Activated CD4-positive, alpha-beta T cell treated with anti-CD3 and anti-CD28 coated beads for 24 hours (primary cell): ENCODE measurements around the gene APOM.

Experiments used
- DNase-seq, 2 donors: peaks; one replicate each; pipeline ENCODE4 v3.0.0-alpha.2; 2020; ENCODE audit warnings: low read depth in 2 of 2

The APOM gene

DNA sequence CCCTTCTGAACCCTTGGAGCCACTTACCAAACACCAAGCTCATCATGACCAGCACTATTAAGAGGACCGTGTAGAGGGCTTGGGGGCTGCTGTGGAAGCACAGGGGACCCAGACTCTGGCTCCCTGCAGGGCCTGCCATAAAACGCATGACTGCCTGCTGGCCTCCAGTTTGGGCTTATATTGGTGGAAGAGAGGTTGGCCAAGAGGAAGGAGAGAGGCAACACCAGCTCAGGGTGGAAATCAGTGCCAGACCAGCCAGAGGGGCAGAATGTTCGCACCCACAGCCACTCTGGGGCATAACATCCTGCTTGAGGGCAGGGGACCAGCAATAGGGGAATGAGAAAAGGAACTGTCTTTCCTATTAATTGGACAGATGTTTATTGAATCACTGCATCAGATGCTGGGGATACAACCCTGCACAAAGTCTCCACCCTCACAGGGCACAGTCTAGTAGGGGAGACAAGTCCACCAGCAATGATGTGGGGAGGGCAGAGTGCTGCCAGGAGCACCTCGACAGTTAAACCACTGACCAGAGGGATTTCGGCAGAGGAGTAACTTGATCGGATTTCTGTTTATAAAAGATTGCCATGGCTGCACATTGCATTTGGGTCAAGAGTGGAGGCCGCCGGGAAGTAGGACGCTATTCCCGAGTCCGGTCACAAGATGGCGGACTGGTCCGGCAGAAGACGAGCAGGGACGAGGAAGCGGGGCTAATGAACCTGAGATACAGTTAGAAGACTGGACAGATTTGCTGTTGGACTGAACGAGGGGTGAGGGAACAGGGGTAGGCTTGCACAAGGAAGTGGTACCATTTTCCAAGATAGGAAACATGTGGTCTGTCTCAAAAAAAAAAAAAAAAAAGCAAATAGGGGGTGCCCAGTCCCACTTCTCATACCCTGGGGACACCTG is 24.8 kb downstream of the APOM start, which contains the start of gene LY6G5C:
Gene LY6G5C, minus strand, starts transcription at position 842 of the 909 bp plus-strand sequence. Its CDS starts 694 bp downstream, at position 148.
- DNase-seq, result peak; percentile 44 to 52

DNA sequence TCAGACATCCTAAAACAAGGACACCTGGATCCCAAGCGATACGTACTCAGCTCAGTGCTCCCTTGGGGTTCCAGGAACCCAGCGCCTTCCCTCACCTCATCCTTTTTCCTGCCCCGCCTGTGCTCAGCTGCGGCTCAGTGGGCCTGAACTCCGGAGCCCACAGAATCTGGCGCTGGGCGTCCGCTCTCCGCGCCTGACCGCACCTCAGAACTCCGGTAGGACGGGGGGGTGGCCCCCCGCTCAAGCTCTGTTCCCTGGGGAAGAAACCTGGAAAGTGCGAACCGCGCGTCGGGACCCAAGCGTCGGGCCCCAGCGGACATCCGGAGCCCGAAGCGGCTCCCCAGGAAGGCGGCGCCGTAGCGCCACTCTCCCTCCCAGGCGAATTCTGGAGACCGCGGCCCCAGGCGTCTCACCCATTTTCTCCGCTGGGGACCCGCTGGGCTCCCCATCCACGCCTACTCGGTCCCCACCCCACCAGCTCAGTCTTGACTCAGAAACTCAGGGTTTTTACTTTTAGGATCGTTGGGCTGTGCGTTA is 25.5 kb downstream of the APOM start:
- DNase-seq, result peak; percentile 17 to 37

DNA sequence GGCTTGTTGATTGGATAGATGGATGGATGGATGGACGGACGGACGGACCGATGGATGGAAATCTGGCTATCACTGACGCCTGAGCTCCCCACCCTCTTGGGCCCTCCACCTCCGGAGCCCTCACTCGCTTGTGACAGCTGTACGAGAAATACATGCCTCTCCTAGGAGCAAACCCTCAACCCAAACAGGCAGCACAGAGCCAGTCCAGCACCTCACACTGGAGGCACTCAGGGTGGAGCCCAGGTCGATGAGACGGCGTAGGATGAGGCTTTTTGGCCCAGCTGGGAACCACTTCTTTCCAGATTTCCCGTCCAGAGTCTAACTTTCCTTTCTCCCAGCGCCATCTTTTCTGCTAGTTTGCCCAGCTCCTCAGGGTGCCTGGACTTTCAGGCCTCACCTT is 27.9 kb downstream of the APOM start:
- DNase-seq, result no peak

DNA sequence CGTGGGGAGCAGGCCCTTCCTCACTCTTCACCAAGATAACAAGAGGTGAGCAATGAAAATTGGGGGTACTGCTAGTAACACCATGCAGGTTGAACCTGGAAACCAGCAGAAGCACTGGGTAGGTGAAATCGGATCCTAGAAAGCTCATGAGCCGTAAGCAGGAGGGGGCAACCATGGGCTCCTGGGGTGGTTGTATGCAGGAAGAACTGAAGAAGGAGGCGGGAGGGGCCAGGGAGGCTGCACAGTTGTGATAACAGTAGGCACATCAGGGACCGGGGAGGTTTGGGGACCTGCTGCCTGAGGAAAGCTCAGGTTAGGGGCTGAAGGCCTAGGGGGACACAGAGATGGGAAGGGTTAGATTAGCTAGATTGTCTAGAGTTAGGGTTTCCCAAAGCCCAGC is 30.8 kb downstream of the APOM start:
- DNase-seq, result no peak

DNA sequence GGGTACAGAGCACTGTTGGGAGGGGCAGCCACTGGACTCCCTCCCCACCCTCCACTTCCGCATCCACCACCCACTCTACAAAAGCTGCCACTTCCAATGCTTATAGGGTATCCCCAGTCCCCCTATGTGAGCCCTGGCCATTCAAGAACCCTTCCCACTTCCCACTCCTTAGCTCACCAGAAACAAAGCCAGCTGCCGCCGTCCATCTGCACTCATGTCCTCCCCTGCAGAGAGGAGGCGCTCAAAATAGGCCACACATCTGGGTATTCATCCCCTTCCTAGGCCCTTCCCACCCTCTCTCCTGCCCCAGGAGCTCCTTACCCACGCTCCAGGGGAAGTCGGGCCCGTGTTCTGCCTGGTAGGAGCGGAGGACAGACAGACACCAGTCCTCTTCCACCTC is 31.6 kb downstream of the APOM start:
- DNase-seq, result no peak

DNA sequence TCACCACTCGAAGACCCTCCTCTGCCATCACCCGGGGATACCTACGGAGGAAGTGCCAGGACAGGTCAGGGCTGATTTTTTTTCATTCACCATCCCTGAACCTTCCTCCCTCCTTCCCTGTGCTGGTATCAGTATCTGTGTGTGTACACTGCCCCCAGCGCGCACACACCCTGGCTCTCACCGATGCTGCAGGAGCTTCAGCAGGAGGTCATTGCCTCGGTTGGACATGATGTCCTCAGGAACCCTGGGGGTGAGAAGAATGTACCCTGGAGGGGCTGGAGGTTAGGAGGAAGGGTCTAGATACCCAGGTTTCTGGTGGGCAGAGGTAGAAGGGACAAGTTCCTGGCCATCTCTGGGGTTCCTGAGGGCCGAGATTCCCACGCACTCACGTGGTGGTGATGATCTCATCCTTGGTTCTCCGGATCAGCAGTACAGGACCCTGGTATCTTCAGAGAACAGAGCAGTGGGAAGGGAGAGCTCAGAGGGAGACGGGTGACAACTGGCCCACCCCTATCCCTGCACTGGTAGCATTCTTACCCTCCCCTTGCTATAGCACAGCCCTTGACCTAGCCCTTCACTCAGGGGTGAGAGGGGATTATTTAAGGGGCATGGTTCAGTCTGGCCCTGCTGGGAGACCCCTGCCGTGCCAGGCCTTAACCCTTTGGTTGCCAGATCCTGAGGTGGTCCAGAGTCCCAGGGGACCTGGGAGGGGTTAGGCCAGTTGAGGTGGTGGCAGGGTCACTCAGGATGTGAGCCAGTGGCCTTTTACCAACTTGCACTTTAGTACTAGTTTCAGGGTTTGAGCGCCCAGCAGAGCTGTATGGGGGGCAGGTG is 32.4 kb downstream of the APOM start:
- DNase-seq, result no peak

DNA sequence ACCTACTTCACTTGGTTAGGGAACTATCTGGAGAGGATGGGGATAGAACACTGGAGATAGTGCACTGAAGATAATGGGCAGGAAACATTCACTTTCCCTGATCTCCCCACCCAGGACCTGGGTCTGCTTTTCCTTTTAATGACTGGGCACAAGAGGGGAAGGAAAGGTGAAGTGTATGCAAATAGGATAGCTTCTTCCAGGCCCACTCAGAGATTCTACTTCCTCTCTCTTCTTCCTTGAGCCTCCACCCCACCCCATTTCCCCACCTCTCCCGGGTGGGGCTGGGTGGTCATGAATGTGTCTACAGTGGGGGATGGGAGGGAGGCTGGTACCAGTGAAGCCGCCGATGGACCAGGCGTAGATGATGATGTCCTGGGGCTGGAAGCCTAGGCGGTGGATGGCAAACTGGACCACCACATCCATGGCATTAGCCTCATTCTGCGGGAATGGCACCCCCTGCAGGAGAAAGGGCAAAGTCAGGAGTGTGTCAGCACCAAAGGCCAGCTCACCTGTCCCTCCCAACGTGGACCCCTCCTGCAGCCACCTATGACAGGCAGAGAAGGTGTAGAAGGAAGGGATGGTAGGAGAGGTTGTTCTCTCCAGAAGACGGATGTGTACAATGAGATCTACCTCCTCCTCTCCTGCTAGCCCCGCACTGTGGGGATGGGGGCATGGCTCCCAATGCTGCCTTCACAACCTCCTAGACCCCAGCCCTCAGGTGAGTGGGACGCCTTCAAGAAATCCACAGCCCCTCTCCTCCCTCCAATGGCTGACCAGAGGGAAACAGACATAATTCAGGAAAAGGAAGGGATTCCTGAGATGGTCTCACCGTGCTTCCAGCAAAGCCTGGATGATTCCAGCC is 33.8 kb downstream of the APOM start:
- DNase-seq, result no peak

DNA sequence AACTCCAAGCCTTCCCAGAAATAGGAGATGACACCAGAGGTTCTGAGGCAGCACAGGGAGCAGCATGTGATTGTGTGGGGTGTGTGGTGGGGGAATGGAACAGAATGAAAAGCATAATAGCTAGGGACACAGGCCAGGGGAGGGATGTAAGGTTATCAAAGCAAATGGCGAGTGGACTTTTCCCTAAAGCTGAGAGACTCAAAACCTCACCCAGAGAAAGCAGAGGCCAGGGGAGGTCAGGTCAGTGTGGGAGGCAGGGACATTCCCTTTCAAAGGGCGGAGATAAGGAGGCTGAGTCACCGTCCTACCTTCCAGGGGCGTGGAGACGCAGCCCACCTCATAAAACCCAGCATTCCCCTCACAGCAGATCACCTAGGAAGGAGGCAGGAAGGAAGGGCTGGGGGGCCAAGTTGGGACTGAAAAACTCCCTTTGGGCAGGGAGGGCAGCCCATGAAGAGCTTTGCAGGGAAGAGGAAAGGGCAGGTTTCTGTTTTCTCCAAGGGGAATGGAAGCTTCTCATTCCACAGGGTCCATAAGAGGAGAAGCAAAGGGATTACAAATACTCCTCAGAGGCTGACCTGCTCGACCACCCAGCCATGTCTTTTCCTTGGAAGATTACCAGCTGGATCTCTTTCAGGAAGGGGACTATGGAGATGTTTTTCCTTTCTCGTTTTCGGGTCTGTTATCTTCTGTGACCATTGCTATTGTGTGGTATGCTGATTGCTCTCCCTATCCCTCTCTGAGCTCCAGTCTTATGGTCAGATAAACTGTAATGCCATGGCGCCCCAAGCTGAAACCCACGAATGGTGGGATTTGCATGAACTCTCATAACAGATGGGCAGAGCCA is 34.8 kb downstream of the APOM start:
- DNase-seq, result no peak

DNA sequence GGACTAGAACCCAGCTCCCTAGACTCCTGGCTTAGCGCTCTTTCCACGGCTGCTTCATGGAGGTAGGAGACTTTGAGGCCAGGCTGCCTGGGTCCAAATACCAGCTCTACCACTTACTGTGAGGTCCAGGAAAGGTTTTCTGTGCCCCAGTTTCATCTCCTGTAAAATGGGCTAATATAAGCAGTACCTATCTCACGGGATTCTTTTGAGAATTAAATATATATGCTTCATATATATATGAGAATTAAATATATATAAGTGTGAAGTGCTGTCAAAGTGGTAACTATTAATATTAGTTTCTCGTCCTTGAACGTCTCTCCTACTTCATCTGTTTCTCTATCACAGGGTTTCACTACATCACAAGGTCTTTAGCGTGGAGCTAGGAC is 35.4 kb downstream of the APOM start:
- no peak for DNase-seq

DNA sequence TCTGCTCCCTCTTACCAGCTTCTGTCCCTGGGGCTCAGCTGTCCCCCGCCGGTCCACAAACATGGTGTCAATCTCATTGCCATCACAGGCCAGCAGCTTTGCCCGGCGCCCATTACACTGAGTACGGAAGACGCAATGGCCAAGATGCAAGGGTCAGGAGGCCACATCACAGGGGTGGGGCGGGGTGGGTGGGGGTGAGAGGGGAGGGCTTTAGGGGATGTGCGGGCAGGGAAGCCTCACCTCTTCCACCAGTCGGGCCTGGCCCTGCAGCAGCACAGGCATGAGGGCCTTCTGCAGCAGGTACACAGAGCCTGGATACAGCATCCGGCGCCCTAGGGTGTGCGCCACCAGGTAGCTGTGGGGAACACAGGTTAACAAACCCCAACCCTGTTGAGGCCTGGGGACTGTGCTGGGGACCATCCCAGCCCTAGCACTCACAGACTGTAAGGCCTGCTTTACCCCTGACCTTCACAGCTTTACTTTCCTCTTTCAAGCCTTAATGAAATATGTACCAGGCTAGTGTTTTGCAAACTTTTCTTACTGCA is 35.9 kb downstream of the APOM start:
- no peak for DNase-seq

DNA sequence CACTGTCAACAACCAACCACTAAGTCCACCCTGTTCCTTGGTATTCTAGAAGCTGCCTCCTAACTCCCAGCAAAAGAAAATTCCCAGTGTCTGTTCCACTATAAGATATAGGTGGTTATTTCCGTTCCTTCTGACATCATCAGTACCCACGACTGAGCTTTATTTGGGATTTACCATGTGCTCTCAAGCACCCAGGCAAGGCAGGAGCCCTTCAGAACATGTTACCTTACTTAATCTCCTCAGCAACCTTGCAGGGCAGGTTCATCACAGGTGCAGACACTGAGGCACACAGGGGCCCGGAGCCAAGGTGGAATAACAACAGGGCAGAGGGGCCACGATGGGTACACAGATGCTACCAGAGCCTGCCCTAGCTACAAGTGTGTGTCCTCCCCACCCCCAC is 36.7 kb downstream of the APOM start:
- DNase-seq, result no peak

DNA sequence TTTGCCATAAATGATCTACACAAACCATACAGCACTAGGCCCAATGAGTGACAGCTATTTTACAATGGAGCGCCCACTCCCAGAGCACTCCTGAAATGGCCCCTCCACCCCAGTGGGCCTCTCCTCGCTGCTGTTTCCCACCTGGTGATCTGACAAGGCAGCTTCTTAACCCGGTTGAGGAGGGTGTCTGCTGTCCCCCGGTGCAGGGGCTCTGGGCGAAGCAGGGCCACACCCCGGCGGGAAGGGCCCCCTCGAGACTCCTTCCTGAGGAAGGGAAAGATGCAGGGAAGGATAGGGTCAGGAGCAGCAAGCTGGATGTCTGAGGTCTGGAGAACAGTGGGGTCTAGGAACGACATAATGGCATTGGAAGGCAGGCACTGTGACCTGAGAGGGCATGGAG is 37.2 kb downstream of the APOM start:
- no peak for DNase-seq

DNA sequence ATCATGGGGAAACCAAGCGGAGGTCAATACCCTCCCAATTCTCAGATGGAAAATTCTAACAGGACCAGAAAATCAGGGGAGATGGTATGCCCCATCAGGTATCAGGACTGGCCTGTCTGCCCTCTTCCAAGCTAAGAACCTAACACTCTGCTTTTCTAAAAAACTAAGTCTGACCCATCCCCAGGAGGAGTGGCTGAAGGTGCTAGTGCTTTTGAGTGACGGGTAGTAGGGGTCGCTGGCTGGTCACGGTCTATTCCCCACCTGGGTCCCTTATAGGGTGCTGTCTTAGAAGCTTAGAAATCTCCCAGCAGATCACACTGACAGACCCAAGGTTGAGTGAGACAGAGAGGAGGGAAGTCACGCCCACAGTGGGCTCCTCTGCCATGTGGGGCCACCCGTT is 37.8 kb downstream of the APOM start:
- DNase-seq, result no peak

DNA sequence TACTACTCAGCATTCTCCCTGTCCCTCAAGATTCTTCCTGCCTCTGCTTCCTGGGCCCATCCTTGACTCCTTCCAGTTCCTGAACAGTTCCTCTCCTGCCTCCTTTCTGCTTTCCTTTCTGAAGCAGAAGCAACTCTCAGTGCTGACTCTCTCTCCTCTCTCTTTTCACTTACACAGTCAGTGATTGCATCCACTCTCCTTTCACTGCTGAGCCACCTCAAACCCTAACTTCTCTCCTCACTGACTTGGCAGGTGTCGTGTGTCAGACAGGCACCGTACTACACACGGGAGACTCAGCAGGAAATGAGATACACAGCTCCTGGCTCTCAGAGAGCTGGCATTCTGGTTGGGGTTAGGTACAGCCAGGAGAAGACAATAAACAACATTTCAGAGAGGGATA is 41.9 kb downstream of the APOM start:
- no peak for DNase-seq

DNA sequence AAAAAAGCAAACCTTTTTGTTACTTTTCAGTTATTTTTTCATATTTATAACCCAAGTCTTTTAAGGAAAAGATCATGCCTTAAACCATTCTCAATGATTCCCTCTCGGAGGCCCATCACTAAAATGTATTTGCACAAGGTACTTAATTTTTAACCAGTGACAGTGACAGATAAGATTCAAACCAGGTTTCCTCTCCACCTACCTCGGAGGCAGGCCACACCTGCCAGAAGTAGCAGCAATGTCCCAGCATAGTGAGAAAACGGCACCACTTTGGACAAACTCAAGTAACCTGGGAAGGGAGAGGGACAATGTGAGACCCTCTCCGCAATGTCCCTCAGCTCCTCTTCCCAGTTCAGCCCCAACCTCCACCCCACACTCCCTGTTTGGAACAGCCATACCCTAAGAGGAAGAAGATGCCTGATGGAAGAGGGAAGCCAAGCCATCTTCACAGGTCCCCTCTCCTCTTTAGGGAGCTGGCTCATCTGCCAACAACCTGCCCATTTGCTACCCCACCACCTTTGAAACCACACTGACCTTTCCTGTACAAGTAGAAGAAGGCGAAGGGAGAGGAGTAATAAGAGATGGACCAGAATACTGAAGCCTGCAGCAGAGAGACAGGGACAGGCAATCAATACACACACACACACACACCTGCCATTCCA is 45.2 kb downstream of the APOM start:
- DNase-seq, result no peak

DNA sequence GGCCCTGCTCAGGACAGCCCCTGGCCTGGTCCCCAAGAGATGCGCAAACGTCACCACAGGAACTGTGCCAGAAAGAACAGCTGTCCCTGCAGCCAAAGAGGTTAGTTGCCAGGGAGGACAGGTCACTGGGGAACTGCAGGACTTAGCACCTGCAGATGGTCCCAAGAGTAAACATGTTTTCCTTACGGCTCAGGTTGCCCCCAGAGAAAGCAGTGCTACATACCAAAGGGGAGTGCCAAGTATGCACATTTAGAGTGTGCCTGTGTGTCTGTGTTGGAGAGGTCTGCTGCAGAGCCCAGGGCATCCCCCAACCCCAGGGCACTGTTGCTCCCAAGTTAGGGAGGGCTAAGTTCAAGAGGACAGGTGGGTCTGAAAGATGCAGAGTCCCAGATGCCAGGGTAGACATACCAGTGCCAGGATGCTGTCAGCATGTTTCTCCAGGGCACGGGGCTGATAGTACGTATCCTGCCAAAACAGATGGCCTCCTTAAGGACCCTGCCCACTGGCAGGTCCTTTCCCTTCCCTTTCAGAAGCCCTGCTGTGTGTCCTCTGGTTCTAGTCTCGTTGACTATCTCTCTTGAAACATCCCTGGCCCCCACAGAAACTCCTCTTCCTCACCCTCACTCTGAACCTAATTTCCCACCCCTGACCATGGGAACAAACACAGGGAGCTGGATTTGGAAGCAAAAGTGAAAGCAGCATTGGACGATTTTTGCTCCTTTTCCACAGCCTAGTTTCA is 46.1 kb downstream of the APOM start:
- DNase-seq, result no peak

DNA sequence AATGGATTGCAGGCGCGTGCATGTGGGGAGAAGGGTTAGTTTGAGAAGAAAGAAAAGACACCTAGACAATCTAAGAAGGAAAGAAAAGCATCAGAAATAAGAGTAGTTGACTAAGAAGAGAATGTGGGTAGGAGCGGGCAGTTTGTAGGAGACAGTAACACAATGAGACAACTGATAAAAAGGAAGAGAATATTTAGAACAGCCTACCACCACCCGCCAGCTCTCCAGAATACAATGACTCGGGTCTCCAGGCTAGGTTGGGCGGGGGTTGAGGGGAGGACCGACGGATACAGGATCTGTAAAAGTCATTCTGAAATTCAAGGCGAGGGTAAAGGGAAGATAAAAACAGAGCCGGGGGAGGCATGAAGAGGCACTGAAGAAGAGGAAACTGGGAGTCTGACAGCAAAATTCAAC is 46.7 kb downstream of the APOM start:
- peak in 1 of 2 donors; percentile 7 for DNase-seq

DNA sequence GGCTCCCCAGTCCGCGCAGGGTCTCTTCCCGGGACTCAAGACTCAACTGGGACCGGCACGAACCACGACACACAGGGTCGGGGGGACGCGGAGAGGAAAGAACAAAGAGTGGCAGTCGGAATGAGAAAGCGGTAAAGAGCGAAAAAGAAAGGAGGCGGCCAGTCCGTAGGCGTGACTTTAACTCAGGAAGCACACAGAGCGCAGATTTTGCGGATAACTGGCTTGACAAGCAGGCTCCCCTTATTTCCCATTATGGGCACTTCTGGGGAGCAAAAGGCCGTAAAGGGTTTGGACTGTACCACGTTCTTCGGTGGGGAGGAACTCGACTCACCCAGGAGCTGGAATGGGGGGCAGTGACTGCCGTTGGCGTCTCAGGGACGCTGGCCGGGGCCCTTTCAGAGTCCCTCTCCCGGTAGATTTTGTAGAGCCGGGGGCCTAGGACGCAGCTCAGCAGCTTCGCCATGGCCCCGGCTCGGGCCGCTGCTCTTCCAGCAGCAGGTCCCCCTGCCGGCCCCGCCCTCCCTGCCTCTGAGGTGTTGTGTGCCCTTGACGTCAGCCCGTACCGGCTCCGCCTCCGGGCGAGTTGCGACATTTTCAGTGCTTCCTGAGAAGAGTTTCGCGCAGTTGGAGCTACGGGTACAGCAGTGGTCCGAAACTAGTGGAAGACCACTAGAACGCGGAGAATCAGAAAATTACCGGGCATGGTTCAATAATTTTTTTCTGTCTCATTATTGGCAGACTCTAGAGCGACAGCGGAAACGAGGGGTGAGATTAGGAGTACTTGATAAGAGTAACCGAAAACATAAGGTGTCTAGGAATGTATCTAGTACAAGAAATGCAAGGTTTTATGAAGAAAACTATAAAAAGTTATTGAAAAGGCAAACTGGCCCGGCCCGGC is 47.4 kb downstream of the APOM start, which contains the start of gene ABHD16A:
Gene ABHD16A, minus strand, starts transcription at position 506 of the 898 bp plus-strand sequence. Its CDS starts 43 bp downstream, at position 463.
- DNase-seq, result peak; percentile 94 to 97
